Fibroblast of lung (primary cell): ENCODE results near the gene NOP56.

Source experiments
- CTCF ChIP-seq, 2 donors: IDR thresholded peaks in 1 of 2; conservative IDR thresholded peaks in 1 of 2; 1 replicate in 1 of 2; 2 replicates in 1 of 2; pipeline ENCODE4 v1.5.1; 2011 to 2012; ENCODE audit warnings: low read length in 2 of 2, control low read depth in 1 of 2, inconsistent platforms in 1 of 2, low read depth in 1 of 2, mild to moderate bottlenecking in 1 of 2
- EZH2 ChIP-seq: IDR thresholded peaks from 2 replicates; pipeline ENCODE4 v1.5.1; 2012; ENCODE audit warnings: low read length, control low read depth, mild to moderate bottlenecking; ENCODE audit errors: missing control alignments

- TF ChIP-seq CTCF (conservative IDR thresholded peaks at IDR 0.05 in 1 of 2, IDR thresholded peaks at IDR 0.05 in 1 of 2; ENCODE audit: low read depth in 1 of 2, low read length in 2 of 2) = no peak
- TF ChIP-seq EZH2 = peak; percentile 76
These were observed 41.0 kb downstream of the NOP56 start for GRCh38 chr20:2693286-2694007.
